ENCODE data around the gene BSG. TPM values are rescaled to one million over a fixed set of nuclear protein-coding genes. Genes with fewer than 3 reads are reported as not detected.
"Not testable (repeated sequence)": the region's sequence is repeated elsewhere in the genome, so short reads cannot be mapped to it uniquely, and the experiment has no call there.

BSG gene
- total RNA-seq, 4 donors from 2014 or later: 211 to 305 (median 280) TPM

DNA sequence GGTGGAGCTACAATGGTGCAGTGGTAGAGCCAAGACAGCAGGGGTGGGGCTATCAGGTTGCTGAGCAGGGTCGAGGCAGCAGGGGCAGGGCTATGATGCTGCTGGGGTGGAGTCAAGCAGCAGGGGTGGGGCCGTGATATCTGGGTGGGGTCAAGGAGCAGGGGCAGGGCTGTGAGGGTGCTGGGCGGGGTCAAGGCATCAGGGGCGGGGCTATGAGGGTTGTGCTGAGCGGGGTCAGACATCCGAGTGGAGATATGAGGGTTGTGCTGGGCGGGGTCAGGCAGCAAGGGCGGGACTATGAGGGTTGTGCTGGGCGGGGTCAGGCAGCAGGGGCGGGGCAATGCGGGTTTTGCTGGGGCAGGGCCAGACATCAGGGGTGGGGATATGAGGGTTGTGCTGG is 32.0 kb downstream of the BSG start:
- no peaks in the 10 kb centered on the region for H3K27me3 ChIP-seq
- intact Hi-C loops (cut with DNase I; ENCODE audit: low total_unique reads): no loop called here
- no peak for TF ChIP-seq POLR2A (IDR thresholded peaks at IDR 0.05)
- TF ChIP-seq, protein P1, sequence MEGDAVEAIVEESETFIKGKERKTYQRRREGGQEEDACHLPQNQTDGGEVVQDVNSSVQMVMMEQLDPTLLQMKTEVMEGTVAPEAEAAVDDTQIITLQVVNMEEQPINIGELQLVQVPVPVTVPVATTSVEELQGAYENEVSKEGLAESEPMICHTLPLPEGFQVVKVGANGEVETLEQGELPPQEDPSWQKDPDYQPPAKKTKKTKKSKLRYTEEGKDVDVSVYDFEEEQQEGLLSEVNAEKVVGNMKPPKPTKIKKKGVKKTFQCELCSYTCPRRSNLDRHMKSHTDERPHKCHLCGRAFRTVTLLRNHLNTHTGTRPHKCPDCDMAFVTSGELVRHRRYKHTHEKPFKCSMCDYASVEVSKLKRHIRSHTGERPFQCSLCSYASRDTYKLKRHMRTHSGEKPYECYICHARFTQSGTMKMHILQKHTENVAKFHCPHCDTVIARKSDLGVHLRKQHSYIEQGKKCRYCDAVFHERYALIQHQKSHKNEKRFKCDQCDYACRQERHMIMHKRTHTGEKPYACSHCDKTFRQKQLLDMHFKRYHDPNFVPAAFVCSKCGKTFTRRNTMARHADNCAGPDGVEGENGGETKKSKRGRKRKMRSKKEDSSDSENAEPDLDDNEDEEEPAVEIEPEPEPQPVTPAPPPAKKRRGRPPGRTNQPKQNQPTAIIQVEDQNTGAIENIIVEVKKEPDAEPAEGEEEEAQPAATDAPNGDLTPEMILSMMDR (IDR thresholded peaks at IDR 0.05): no peak
- no peak overlapping the region for H3K4me3 ChIP-seq
- H3K27ac ChIP-seq: no peak overlapping the region
- no peaks in the 10 kb centered on the region for H3K36me3 ChIP-seq
- no peaks in the 10 kb centered on the region for H3K9me3 ChIP-seq
- no peaks in the 10 kb centered on the region for H3K4me1 ChIP-seq
- DNase-seq: no peak

DNA sequence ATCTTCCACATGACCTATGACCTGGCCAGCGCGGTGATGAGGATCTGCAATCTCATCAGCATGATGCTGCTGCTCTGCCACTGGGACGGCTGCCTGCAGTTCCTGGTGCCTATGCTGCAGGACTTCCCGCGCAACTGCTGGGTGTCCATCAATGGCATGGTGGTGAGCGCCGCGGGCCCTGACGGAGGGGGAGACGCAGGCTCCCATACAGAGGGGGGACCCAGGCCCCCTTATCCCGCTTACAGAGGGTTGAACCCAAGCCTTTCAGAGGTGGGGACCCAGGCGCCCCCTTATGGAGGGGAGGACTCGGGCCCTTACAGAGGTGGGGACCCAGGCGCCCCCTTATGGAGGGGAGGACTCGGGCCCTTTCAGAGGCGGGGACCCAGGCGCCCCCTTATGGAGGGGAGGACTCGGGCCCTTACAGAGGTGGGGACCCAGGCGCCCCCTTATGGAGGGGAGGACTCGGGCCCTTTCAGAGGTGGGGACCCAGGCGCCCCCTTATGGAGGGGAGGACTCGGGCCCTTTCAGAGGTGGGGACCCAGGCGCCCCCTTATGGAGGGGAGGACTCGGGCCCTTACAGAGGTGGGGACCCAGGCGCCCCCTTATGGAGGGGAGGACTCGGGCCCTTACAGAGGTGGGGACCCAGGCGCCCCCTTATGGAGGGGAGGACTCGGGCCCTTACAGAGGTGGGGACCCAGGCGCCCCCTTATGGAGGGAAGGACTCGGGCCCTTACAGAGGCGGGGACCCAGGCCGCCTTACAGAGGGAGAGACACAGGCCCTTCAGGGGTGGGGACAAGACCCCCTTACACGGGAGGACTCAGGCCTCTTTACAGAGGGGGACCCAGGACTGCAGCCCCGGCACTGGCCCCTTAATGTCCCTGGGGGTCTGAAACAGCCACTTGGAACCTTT is 32.9 kb downstream of the BSG start:
- H3K27me3 ChIP-seq; intact Hi-C loops (cut with DNase I; ENCODE audit: low total_unique reads); H3K9me3 ChIP-seq; H3K27ac ChIP-seq; H3K4me3 ChIP-seq; H3K36me3 ChIP-seq; DNase-seq; H3K4me1 ChIP-seq: not testable (repeated sequence)

DNA sequence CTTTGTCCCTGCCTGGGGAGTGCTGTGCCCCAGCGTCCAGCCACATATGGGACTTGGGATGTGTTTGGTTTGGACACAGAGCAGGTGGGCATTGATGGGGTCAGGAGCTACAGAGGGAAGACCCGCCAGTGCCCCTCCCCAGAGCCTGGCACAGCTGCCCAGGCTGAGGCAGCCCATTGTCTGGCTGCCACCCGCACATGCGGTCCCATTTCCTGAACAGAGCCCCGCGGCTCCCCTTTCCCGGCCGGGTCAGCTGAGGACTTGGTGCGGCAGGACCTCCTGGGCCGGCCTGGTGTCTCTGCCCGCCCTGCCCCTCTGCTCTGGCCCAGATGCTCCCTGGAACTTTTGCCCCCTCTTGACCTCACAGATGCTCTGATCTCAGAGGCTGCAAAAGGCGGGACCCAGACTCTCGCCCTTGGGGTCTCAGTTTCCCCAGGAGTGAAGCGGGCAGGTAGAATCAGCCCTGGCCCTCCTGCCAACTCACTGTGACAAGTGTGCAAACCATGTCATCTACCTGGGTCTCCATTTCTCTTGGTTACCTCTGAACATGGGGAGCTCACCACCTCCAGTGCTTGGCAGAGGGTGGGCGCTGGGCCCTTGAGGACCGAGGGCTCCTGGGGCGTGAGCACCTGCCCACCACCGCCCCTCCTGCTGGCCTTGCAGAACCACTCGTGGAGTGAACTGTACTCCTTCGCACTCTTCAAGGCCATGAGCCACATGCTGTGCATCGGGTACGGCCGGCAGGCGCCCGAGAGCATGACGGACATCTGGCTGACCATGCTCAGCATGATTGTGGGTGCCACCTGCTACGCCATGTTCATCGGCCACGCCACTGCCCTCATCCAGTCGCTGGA is 35.1 kb downstream of the BSG start:
- Histone ChIP-seq H3K9me3 (no peaks in the 10 kb centered on the region), H3K27me3 (no peaks in the 10 kb centered on the region), H3K27ac (no peak overlapping the region), H3K4me3 (no peak overlapping the region), H3K4me1 (no peaks in the 10 kb centered on the region), H3K36me3 (no peaks in the 10 kb centered on the region)
- TF ChIP-seq POLR2A (IDR thresholded peaks at IDR 0.05): no peak
- TF ChIP-seq, protein P1 (IDR thresholded peaks at IDR 0.05): no peak
- DNase-seq: no peak
- intact Hi-C loops (cut with DNase I; ENCODE audit: low total_unique reads): no loop called here

DNA sequence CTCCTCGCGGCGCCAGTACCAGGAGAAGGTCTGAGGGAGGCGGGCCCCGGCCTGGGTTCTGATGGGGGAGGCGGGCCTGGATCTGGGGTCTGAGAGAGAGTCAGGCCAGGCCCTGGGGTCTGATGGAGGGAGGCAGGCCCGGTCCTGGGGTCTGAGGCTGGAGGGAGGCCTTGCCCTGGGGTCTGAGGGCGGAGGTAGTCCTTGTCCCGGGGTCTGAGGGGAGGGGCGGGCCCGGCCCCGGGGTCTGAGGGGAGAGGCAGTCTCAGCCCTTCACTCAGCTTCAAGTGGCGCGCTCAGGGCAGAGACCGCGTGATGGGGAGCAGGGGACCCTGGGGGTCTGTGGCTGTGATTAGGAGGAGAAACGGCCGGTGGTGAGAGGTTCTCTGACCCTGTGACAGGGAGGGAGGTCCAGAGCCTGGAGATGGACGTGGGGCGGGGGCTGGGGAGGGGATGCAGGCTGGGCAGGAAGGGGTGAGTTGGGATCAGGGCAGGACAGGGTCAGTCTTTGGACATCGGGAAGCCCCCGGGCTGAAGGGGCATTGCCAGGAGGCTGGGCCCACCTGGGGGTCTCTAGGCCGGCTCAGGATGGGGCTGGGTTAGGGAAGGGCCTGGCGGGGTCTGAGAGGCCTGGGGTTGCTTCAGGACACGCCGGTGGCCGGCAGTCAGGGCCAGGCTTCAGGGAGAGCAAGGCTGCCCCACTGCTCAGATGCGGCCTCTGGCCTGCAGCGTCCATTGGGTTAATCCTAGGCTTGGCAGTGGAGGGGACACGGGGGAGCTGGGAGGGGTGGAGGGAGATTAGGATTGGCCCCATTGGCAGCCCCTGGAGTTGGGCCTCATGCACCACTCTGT is 36.0 kb downstream of the BSG start:
- no peak overlapping the region for H3K4me3 ChIP-seq
- no peaks in the 10 kb centered on the region for H3K4me1 ChIP-seq
- no peak overlapping the region for H3K27ac ChIP-seq
- H3K36me3 ChIP-seq: no peaks in the 10 kb centered on the region
- no peak for DNase-seq
- intact Hi-C loops (cut with DNase I; ENCODE audit: low total_unique reads): no loop called here
- no peaks in the 10 kb centered on the region for H3K9me3 ChIP-seq
- no peaks in the 10 kb centered on the region for H3K27me3 ChIP-seq
- no peak for TF ChIP-seq POLR2A (IDR thresholded peaks at IDR 0.05)
- TF ChIP-seq, protein P1 (IDR thresholded peaks at IDR 0.05): no peak

DNA sequence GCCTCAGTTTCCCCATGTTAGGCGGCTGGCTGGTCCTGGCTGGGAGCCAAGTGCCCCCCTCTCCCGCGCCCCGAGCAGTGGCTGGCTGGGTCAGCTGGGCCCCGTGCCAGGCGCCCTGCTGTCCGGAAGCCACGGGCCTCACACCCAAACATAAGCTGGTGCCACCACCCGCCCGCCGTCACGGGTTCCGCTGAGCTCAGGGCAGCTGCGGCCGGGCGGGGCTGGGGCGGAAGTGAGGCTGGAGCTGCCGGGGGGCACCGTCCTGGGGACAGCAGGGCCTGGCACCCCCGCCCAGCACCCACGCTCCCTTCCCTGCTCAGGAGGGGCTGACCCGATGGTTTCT is 36.6 kb downstream of the BSG start:
- Histone ChIP-seq H3K4me3 (no peak overlapping the region), H3K36me3 (no peaks in the 10 kb centered on the region), H3K9me3 (no peaks in the 10 kb centered on the region), H3K4me1 (no peaks in the 10 kb centered on the region), H3K27me3 (no peaks in the 10 kb centered on the region), H3K27ac (no peak overlapping the region)
- no peak for DNase-seq
- intact Hi-C loops (cut with DNase I; ENCODE audit: low total_unique reads): no loop called here
- TF ChIP-seq, protein P1 (IDR thresholded peaks at IDR 0.05): no peak
- TF ChIP-seq POLR2A (IDR thresholded peaks at IDR 0.05): no peak
